SKM-1 treated with dmso at 0.1 percent for 144 hours (cell line): Measurements from ENCODE around the gene ADCY1.

Source experiments
- DNase-seq: peaks from one replicate; lab custom pipeline; 2025; ENCODE audit not compliant: unreplicated experiment; lab: John Stamatoyannopoulos, UW

The ADCY1 gene

DNA sequence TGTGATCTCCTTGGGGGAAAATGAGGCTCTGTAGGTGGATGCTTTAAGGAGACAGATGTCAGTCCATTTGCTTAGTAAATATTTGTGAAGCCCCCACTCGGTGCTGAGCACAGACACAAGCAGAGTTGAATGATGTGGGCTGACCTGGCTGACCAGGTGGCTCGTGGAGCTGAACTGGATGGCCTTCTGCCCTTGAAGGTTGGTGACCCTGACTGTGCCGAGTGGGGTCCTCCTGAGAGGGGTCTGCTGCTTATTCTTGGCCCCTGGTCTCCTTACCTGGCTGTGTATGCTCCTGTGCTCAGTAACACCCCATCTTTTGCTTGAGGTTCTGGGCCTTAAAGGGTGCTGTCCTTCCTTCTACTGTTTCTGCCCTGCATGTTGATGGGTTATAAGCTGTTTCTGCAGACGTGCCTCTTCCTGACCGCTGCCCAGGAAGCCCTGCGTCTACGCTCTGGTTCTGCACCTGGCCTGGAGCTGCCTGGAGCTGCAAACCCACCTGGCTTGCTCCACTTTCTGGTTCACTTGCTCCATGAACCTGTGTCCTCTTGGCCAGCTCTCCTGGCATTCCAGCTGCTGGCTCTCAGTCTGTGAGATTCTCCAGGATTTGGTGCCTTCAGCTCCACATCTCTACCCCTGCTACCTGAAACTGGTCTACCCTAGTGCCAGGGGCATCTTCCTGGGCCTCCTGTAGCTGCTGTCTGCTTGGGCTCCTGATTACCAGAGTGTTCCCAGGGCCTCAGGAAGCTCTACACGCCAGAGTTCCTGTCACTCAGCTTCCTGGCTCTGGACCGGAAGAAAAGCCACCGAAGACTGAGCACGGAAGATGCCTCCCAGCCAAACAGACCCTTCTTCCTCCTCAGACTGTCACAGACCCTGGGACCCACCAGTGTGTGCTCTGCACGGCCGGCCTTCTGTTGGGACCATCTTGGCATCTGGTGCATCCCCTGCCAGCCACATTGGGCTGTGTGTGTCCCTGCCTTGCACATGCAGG, 76.5 kb downstream of the ADCY1 start:
- DNase-seq, result no peak

- no peak for DNase-seq
Measured at GRCh38 chr7:45651540-45651939, 77.4 kb downstream of the ADCY1 start.

GRCh38 chr7:45652630-45653029, 78.5 kb downstream of the ADCY1 start:
- no peak for DNase-seq

GRCh38 chr7:45653209-45653907, 79.2 kb downstream of the ADCY1 start:
- DNase-seq, result no peak

DNA sequence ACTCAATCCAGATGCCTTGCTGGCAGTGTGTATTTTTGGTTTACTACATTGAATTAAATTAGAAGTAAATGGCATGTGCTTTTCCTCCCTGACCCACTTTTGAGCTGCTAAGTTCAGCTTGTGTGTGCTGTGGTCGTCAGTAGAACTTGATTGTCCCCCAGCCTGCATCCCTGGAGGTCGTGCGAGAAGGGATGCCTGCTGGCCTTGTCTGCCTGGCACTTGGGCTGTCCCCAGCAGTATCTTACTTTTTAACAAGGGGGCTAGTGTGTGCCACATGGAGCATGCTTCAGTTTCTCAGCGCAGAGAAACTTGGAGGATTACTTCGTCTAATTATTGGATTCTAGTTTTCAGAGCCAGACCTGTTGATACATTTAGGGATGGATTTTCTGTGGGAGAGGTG, 80.2 kb downstream of the ADCY1 start:
- no peak for DNase-seq

- DNase-seq, result no peak
Measured at GRCh38 chr7:45655539-45655938, 81.4 kb downstream of the ADCY1 start.

DNA sequence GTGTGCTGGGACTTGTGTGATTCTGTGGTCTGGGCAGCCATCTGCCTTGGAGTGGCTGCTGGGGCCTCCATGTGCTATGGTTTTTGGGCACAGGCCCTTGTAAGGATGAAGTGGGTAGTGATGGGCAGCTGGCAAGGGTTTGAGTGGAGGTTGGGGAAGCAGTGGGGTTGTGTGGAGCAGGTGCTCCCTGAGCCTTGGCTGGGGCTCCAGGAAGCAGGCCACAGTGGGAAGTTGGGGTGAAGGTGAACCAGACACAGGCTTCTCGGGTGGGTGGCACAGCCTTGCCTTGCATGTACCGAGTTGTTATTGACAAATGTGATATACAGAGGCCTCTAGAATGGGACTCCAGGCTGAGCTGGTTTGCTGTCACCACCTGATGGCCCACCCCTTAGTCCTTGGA, 82.3 kb downstream of the ADCY1 start:
- DNase-seq, result no peak

DNA sequence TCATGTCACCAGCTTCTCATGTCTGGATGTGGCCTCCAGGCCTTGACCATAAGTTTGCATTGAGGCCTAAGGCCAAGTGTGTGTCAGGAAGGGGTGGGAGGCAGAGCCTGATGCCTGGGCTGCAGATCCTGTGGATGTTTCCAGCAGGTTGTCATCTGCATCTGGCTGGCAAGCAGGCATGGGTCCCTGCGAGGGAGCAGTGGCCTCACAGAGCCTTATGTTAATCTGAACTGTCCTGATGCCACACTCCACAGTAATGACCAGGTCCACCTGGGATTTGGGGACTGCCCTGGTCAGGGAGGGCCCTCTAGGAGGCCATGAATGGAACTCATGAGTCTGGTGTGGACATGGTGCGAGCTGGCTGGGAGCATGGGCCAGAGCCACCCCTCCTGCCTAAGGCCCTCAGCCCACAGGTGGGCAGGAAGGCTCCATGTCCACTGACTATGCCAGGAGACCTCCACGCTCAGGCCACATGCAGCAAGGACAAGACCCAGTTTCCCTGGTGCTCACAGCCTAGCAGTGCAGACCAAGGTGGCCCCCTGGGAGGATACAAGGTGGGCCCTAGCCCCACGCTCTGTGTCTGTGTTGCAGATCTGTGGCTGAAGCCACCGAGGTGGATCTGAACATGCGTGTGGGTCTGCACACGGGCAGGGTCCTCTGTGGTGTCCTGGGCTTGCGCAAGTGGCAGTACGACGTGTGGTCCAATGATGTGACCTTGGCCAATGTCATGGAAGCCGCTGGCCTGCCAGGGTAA, 83.1 kb downstream of the ADCY1 start:
- no peak for DNase-seq

DNA sequence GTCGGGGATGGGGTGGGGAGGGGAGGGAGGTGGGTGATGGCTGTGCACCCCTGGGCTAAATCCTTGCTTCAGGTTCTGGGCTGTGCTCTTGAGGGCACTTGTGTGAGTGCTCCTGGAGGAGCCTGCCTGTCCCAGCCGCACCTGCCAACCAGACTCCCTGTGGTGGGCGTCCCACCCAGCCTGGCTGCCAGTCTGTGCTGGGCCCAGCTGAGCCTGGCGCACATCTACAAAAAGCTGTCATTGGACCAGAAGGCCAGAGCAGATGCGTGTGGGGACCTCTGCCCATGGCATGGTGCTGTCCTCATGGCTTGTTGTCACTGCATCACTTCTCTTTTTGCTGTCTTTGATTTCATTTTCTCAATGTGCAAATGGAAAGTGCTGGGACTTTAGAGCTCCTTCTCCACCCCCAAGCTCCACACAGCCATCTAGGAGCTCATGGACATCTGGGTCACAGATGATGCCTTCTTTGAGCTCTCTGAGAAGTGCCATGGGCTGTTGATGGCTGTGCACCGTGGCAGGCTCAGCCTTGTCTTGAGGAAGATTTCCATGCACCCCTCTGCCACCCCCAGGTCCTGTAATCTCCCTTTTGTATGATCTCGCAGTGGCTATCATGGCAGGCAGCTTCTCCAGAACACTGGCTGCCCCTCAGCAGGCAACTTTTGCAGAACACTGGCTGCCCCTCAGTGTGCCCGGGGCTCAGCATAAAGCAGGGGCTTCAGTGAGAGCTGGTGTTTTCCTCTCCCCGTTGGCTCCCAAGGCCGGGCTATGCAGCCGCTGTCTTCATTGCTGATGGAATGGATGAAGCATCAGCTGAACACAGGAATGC, 83.9 kb downstream of the ADCY1 start:
- DNase-seq, result no peak

- DNase-seq, result no peak
Measured at GRCh38 chr7:45658716-45659495, 84.7 kb downstream of the ADCY1 start.

- no peak for DNase-seq
Measured at GRCh38 chr7:45659496-45660139, 85.5 kb downstream of the ADCY1 start.

DNA sequence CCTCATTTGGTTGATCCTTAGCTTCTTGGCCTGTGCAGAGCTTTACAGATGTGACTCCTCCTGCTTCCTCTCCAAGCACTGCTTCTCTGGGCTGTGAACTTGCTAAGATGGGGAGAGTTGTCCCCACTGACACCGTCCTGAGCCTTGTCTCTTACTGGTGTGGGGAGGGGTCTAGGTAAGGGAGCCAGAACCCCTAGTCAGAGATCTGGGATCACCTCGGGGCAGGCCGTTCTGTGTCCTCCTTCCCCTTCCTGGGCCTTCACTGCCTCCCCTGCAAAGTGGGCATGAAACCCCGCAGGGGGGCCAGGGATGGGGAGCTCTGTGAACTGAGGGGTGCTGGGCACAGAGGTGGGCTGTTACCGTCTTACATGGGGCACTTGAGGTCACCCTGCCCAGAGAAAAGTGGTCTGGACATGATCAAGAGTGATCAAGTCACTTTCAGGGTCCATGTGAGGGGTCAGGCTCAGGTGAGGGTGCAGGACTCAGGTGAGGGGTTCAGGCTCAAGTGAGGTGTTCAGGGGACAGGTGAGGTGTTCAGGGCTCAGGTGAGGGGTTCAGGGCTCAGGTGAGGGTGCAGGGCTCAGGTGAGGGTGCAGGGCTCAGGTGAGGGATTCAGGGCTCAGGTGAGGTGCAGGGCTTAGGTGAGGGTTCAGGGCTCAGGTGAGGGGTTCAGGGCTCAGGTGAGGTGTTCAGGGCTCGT, 86.2 kb downstream of the ADCY1 start:
- no peak for DNase-seq

GRCh38 chr7:45660901-45661211, 86.7 kb downstream of the ADCY1 start:
- DNase-seq, result no peak

- no peak for DNase-seq
Measured at GRCh38 chr7:45661302-45661995, 87.3 kb downstream of the ADCY1 start.

DNA sequence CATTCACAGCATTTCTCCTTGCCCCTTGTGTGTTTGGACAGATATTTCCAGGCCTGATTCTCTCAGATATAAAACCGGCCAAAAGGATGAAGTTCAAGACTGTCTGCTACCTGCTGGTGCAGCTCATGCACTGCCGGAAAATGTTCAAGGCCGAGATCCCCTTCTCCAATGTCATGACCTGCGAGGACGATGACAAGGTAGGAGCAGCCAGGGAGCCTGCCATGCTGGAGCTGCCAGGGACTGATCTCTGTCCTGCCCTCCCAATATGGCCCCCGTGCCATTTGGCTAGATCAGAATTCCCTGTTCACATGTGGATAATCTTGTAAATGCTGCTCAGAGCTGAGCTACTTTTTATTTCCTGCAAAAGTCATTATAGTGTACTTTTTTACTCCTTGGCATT, 87.8 kb downstream of the ADCY1 start:
- no peak for DNase-seq

DNA sequence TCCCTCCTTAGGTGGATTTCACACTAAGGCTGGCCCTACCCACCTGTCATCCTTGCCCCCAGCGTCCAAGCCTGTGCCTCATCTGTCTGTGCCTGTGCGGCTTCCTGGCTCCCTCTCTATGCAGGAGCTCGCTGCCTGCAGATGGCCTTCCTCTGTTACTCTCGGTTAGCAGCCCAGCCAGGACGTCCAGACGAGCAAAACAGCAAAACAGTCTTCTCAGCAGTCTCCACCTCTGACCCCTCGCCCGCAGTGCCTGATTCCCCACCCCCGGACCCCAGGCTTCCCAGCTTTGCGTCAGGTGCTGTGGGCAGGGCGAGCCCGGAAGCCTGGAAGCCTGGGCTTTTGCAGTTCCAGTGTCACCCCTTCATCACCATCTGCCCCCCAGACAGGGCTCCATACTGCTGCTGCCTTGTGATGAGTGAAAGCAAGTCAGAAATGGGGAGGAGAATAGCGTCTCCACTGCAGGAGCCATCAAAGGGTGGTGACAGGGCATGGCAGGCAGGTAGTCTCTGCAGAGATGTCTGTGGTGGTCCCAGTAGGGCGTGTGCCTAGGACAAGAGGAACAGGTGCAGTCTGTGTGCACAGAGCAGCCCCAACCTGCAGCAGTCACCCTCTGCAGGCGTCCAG, 88.5 kb downstream of the ADCY1 start:
- no peak for DNase-seq

GRCh38 chr7:45663167-45663921, 89.2 kb downstream of the ADCY1 start:
- DNase-seq, result no peak
